Suppressor macrophage treated with lipopolysaccharide for 4 hours (primary cell): ENCODE measurements around the gene SLC66A1.
"Not testable (repeated sequence)": the region's sequence is repeated elsewhere in the genome, so short reads cannot be mapped to it uniquely, and the experiment has no call there.

Source experiments
- DNase-seq: peaks from one replicate; pipeline ENCODE4 v3.0.0-alpha.2; 2020

SLC66A1 gene

DNA sequence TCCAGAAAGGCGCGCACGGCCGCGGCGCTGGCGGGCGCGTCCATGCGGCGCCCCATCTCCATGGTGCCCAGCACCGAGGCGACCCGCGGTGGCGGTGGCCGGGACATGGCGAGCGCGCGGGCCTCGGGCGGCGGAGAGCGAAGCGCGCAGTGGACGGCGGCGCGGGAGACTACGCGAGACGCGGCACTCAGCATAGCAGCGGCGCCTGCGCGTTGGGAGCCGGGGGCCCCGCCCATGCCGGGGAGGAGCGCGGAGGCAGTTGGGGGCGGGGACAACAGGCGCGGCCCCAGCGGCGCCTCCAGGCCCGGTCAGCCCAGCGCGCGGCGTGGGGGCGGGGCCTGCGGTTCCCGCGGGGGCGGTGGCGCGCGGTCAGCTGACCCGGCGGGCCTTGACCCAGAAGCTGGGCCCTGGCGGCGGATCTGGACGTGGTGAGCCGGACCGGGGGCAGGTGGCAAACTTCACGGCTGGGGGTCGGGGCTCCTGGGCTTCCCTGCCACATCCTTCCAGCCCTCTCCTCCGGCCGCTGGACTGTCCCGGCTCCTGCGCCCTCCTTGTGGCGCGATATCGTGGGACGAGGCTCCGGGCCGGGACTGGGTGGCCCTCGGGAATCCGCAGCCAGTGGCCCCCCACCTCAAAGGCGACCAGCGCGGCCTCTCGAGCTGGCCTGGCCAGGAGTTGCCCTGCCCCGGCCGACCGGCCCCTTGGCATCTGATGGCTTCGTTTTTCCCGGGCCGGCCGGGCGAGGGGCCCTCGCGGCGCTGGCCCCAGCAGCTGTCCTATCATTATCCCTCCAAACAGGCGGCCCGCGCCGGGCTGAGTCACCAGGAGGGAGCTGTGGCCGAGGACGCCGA, at the start of gene SLC66A1, which contains the start of gene AKR7A2:
Gene SLC66A1 (plus strand): TSS at position 396 of the 851 bp plus-strand sequence. CDS start 5,352 bp downstream, outside the sequence.
Gene AKR7A2 (minus strand): TSS at position 214 of the 851 bp plus-strand sequence. CDS start 20 bp downstream, at position 194.
- DNase-seq = peak; percentile 99

DNA sequence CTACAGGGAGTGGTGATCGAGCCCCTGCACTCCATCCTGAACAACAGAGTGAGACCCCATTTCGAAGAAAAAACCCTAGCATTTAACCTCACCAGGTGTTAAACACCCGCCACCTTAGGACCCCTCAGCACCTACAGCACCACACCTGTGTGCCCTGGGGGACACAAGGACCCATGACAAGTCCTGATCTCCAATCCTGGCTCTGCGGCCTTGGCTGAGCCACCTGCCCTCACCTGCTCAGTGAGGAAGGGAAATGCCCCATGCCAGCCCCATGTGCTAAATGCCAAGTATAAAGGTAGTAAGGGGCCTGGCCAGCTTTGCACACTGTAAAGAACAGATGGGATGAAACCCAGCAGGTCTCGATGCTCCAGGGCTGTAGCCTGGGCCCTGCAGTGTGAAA, 49.4 kb upstream of the SLC66A1 start:
- no peak for DNase-seq

- no peak for DNase-seq
Measured at GRCh38 chr1:19268445-19268844, 43.7 kb upstream of the SLC66A1 start.

DNA sequence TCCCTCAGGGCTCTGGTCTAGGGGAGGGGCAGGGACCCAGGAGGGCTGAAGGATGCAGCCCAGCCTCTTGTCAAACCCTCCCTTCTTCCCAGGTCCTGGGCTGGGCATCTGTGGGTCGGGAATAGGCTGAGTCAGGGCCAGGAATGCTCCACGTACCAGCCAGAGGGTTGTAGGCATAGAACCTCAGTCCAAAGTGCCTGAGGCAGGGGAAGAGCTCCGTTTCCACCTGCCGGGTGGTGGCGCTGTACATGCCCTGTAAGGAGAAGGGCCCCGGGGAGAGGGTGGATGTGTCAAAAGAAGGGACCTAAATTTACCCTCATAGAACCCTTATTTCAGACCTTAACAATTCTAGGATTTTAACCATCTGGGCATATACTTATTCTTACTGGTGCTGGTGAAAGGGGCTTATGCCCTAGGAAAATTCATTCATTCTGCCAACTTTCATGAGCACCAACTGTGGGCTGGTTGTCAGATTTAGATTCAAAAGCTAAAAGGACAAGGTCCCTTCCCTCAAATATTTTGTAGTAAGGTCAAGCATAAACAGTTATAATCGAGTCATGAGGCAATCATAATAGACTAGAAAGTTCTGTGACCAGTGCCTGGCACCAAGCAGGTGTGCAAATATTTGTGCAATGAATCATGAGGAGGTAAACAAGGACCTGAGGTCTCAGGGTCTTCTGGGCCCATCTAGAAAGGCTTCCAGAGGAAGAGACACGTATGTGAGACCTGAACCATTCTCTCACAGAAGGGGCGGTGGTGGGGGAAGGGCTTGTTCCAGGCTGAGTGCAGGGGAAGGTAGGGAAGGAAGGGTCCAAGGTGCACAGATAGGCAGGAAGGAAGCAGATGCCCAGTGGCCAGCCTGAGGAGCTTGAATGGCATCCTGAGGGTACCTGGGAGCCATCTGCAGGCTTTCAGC, 42.4 kb upstream of the SLC66A1 start:
- not testable (repeated sequence) for DNase-seq

- DNase-seq = not testable (repeated sequence)
Measured at GRCh38 chr1:19270343-19270730, 41.8 kb upstream of the SLC66A1 start.

GRCh38 chr1:19272064-19272463, 40.1 kb upstream of the SLC66A1 start:
- DNase-seq = no peak

DNA sequence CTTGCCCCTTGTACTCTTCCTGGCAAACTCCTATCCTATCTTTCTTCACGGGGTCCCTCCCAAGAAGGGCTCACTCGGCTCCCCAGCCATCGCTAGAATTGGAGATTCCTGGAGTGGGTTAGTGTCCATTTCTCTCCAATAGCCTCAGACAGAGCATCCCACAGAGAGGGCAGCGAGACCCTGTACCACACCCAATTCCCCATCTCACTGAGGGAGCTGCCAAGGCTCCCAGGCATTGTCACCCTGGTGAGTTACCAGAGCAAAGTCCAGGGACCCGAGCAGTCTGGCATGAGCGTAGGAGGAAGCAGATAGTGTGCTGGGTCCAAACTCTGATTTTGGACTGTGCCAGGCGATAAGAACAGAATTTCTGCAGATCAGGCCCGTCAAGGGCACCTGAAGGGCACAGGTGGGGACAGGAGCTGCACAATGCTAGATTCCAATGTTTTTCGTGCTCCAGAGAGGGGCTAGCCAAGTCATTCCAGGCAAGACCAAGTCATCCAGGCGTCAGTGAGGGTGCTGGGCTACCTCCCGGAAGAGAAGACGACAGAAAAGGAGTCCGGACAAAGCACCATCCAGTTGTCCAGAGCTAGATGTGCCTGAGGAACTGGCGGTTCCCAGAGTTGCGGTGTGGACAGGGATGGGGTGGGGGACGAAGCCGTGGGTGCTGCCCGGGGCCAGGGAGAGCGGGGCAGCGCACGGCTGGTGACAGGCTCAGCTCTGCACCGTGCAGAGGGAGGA, 38.9 kb upstream of the SLC66A1 start:
- DNase-seq = no peak

DNA sequence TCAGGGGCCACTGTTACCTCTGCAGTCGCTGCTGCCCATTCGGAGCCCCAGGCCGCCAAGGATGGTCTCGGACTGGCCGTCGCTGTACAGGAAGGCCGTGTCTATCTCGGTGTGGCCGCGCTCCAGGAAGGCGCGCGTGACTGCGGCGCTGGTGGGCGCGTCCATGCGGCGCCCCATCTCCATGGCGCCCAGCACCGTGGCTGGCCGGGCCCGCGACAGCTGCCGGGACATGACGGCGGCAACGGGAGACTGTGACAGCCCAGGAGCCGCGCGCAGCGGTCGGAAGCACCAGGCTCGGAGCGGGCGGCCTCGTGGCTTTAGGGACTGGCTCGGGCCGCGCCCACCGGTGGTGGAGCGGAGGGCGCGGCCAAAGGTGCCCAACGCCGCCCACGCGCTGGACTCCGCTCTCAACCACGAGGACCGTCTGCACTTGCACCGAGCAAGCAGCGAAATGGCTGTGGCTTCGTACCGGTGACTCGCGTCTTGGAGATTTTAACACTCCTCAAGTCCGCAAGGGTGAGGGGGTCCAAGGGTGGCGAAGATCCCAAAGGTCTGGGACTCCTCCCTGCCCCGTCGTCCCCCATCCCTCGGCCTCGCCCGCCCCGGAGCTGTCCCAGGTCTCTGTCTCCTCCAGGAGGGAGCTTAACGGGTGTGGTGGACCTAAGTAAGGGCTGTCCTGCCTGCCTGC, 38.1 kb upstream of the SLC66A1 start:
- DNase-seq = not testable (repeated sequence)

DNA sequence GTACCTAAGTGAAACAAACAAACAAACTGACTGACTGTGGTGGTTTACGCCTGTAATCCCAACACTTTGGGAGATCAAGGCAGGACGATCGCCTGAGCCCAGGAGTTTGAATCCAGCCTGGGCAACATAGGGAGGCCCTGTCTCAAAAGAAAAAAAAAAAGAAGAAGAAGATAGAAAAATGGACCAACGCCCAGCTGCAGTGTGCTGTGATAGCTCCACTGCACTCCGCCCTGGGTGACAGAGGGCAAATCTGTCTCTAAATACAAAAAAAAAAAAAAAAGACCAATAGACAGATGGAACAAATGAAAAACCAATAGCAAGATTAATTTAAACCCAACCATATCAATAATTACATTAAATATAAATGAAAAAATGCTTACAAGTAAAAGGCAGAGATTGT, 37.5 kb upstream of the SLC66A1 start:
- DNase-seq = no peak

DNA sequence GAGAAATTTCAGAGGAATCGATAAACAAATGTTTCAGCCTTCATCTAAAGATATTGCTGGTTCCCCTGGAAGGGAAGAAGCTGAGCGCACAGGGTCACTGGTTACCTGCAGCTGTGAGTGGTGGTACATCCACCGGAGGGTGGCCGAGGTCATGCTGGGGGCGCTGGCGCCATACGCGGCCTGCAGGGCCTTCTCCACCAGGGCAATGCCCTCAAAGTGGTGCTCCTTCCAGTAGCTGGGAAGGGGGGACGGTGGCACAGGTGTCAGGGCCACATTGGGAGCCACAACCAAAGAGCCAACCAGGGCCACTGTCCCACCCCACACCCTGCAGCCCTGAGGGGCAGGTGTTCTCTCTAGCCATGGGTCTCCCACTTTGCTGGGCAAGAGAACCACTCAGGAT, 28.2 kb upstream of the SLC66A1 start:
- no peak for DNase-seq

GRCh38 chr1:19284881-19285280, 27.2 kb upstream of the SLC66A1 start:
- DNase-seq = no peak

DNA sequence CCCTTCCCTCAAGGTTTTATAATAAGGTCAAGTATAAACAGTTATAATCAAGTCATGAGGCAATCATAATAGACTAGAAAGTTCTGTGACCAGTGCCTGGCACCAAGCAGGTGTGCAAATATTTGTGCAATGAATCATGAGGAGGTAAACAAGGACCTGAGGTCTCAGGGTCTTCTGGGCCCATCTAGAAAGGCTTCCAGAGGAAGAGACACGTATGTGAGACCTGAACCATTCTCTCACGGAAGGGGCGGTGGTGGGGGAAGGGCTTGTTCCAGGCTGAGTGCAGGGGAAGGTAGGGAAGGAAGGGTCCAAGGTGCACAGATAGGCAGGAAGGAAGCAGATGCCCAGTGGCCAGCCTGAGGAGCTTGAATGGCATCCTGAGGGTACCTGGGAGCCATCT, 26.8 kb upstream of the SLC66A1 start:
- DNase-seq = not testable (repeated sequence)

DNA sequence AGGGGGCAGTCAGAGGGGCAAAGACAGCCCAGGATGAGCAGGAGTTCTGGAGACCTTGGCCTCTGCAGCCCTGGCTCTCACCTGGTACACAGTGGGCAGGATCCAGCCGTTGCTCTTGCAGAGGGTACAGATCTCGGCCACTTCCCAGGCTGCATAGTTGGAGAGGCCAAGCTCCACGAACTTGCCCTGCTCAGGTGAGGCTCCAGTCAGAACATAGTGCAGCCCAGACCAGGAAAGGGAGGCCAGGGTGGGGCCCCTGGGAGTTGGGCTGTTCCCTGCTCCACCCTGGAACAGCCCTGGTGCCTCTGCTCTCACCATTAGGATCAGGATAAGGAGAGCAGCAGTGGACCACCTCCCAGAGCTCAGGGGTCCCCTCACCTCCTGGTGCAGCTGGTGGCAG, 26.3 kb upstream of the SLC66A1 start:
- DNase-seq = not testable (repeated sequence)

GRCh38 chr1:19287436-19288185, 24.5 kb upstream of the SLC66A1 start:
- DNase-seq = no peak

- peak; percentile 60 for DNase-seq
Measured at GRCh38 chr1:19288324-19289241, 23.5 kb upstream of the SLC66A1 start, which contains the start of gene AKR7A3. TSS of gene AKR7A3 (minus strand) at chr1:19288770. CDS start at chr1:19288709, 61 bp downstream.

DNA sequence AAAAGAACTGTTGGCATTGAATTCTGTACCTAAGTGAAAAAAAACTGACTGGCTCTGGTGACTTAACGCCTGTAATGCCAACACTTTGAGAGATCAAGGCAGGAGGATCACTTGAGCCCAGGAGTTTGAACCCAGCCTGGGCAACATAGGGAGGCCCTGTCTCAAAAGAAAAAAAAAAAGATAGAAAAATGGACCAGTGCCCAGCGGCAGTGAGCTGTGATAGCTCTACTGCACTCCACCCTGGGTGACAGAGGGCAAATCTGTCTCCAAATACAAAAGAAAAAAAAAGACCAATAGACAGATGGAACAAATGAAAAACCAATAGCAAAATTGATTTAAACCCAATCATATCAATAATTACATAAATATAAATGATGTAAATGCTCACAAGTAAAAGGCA, 22.9 kb upstream of the SLC66A1 start:
- no peak for DNase-seq

GRCh38 chr1:19294638-19295037, 17.5 kb upstream of the SLC66A1 start:
- no peak for DNase-seq

DNA sequence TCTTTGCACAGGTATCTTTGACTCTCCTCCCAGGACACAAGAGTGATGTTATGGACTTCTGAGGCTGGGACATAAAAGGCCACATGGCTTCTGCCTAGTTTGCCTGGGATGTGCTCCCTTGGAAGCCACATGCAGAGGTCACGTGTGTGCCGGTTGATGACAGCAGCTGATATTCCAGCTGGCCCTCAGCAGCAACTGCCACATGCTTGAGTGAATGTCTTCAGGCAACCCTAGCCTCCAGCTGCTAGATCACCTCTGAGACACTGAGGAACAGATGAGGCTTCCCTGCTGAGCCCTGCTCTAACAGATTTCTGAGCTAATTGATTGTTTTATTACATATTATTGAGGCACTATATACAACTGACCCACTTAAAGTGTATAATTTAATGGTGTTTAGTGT, 11.9 kb upstream of the SLC66A1 start:
- no peak for DNase-seq

GRCh38 chr1:19304081-19304480, 8.0 kb upstream of the SLC66A1 start:
- DNase-seq = not testable (repeated sequence)

- DNase-seq = no peak
Measured at GRCh38 chr1:19305880-19306279, 6.2 kb upstream of the SLC66A1 start.
